Measurements from ENCODE around the gene DCC.

DCC gene

DNA sequence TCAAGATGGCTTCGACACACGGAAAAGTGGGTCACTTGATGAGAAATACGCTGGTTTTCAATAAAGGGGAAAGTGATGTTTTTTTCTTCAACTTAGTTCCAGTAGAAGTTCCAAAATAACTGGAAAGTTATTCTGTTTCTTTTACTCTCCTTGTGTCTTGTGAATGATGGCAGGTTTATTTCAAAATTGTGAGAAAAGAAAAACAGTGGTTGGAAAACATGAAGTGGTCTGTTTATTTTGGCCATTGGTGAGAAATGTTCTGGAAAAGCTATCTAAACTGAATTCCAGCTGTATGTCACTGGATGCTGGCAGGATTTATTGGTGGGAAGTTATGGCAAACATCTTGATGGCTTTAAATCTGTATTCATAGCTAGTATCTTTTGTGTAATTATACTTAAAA is 484.1 kb downstream of the DCC start:
- no peak for DNase-seq

DNA sequence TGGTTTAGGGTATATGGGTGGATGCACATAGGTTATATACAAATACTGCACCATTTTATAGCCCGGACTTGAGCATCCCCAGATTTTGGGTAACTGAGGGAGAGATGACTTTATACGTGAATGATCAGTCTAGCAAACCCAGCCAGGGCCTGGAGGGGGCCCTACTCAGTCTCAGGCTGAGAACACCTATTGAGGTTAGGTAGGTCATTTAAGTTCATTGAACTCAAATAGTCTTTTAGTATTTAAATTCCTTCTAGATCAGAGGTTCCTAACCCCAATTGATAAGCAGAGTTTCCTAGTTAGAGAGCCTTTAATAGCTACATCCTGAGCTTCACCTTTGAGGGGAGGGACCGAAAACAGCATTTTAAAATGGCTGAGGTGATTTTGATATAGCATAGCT is 487.0 kb downstream of the DCC start:
- DNase-seq = no peak

- no peak for DNase-seq
These were observed 489.3 kb downstream of the DCC start for GRCh38 chr18:52829320-52829719.

DNA sequence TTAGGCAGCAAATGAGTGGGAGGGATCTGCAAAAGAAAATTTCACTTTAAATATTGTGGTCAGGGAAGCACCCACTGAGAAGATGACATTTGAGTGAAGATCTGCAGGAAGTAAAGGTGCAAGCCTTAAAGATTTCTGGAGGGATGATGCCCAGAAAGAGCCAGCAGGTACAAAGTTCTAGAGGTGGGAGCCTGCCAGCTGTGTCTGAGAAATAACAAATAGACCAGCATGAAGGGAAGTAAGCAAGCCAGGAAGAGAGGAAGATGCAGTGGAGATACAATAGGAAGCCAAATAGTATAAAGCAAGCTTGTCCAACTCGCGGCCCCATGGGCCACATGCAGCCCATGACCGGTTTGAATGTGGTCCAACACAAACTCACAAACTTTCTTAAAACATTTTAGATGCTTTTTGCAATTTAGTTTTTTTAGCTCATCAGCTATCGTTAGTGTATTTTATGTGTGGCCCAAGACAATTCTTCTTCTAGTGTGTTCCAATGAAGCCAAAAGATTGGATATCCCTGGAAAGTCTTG is 489.9 kb downstream of the DCC start:
- DNase-seq = no peak

- DNase-seq = no peak
These were observed 504.3 kb downstream of the DCC start for GRCh38 chr18:52844323-52844722.

- no peak for DNase-seq
These were observed 505.0 kb downstream of the DCC start for GRCh38 chr18:52845036-52845435.

GRCh38 chr18:52850031-52850560 is 510.1 kb downstream of the DCC start:
- DNase-seq = no peak

DNA sequence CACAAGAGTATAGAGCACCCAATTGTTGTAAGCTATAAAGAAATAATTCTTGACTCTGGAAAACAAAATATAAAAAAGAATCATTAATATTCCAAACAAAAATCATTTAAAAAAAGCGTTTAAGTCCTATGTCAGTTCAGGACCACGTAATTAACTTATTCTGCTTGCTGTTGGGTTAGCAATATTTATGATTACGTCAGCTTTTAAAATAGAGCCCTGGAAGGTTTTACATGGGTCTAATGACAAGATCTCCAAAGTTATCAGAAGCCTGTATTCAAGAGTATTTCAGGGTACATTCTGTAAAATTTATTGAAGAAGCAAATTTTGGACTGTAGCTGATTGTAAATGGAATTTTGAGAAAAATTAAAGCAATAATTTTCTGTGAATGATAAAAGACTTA is 521.6 kb downstream of the DCC start:
- DNase-seq = no peak

GRCh38 chr18:52869349-52869923 is 529.4 kb downstream of the DCC start:
- no peak for DNase-seq

- DNase-seq = no peak
These were observed 530.2 kb downstream of the DCC start for GRCh38 chr18:52869942-52870907.

DNA sequence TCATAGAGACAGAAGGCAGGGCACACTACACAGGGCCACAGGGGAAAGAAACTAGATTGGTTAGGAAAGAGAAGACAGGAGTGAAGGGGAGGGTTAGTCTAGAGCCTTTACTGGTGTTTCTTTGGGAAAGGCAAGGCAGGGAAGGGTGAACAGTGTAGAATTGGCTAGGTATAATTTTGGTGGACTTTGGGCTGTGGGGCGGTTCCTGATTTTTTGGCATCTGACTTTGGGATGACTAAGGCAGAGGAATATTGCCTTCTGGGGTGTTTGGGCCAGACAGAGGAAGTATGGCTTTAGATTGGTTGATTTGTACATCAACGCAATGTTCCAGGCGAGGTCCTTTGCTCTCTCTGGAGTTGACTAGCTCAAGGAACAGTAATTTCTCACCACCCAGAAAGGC is 534.8 kb downstream of the DCC start:
- no peak for DNase-seq

- no peak for DNase-seq
These were observed 535.7 kb downstream of the DCC start for GRCh38 chr18:52875725-52876124.

GRCh38 chr18:52888014-52888413 is 548.0 kb downstream of the DCC start:
- DNase-seq = no peak

DNA sequence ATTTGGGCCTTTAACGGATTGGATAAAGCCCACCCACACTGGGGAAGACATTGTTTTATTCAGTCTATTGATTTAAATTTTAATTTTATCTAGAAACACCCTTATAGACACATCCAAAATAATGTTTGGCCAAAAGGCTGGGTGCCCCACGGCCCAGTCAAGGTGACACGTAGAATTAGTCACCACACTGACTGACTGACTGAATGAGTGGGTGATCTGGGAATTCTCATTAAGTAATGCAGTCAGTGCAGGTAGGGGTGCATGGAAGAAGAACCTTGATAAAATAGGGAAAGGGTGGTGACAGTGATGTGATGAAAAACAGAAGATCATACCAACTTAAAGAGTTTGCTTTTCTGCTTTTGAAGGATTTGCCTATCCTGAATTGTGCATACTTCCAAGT is 554.8 kb downstream of the DCC start:
- DNase-seq = no peak

- no peak for DNase-seq
These were observed 557.9 kb downstream of the DCC start for GRCh38 chr18:52897611-52898484.

DNA sequence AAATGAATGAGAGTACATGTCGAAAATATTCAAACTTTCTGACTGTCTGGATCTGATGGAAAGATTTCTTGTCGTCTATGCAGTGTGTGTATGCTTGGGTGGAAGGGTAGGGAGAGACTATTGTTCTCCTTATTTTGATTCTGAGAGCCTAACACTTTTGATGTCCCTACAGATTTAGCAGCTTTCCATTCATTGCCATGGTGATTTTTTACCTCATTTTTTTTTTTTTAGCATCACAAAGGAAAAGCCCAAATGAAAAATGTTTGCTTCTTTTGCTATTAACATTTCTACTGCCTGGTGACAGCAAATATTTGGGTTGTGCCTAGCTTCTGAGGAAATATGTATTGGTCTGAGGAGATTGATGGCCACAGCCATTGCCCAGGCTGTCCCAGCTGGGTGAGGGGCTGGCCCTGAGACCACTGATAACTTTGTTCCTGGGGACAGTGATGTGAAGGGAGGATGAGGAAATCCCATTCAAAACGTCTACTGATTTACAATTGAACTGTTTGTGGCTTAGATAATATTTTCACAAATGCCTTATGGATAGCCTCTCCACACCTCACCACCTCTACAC is 558.6 kb downstream of the DCC start:
- no peak for DNase-seq

DNA sequence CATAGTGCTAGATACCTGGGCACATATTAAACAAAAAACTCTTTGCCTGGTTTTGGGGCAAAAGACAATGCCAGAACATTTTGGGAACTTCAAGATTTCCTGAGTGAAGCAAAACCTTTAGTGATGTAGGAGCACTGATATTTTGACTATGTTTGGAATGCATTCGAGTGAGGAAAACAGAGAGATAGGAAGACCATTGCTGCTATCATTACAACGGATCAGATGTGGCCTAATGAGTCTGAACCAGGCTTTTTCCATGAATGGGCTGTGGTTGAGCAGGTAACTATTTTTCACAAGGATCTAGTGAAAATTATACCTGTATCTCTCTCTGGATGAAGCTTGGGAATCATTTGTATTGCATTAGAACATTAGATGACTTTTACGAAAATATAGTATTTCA is 562.2 kb downstream of the DCC start:
- DNase-seq = no peak

DNA sequence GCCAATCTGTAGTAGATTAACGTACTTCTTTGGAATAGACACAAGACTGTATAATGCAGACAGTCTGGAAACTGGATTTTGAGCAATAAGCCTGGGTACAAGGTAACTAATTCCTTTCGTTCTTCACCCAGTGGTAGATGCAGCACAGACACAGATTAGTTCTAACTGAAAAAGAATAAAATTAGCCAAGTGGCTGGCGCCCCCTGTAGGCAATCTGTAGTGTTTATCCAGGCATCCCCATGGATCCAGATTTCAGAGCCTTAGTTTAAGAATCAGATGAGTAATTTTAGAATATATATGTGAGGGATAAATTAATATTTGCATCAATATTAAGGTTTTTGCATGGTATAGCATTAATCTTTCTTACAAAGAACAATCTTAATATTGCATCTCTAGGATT is 563.9 kb downstream of the DCC start:
- peak in 1 of 2 donors; percentile 5 for DNase-seq

- no peak for DNase-seq
These were observed 567.7 kb downstream of the DCC start for GRCh38 chr18:52907543-52908308.

GRCh38 chr18:52914148-52914547 is 574.2 kb downstream of the DCC start:
- DNase-seq = no peak

DNA sequence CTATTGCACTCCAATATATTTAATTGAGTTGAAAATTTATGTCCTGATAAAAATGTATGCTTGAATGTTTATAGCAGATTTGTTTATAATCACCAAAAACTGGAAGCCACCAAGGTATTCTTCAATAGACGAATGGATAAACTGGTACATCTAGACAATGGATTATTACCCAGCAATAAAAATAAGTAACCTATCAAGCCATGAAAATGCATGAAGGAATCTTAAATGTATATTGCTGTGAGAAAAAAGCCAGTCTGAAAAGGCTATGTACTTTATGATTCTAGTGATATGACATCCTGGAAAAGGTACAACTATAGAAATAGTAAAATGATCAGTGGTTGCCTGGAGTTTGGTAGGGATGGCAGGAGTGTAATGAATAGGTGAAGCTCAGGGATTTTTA is 580.7 kb downstream of the DCC start:
- DNase-seq = no peak

- DNase-seq = no peak
These were observed 593.4 kb downstream of the DCC start for GRCh38 chr18:52933356-52933755.

Measured in inflammatory macrophage (primary cell).